HEK293 (cell line): Measurements from ENCODE around the gene TTLL12.

ENCODE experiments used
- BCL11B ChIP-seq: fragments of 450-650 bp; formaldehyde crosslinking; IDR thresholded peaks from 2 replicates; pipeline ENCODE4 v1.5.1; 2016; ENCODE audit warnings: low read depth, missing biosample characterization, missing genetic modification characterization
- GLIS2 ChIP-seq: fragments of 450-650 bp; formaldehyde crosslinking; IDR thresholded peaks from 2 replicates; pipeline ENCODE4 v1.5.1; 2016; ENCODE audit warnings: missing biosample characterization, missing genetic modification characterization
- ZNF791 ChIP-seq: fragments of 450-650 bp; formaldehyde crosslinking; IDR thresholded peaks from 2 replicates; pipeline ENCODE4 v1.5.1; 2016; ENCODE audit warnings: missing biosample characterization, missing genetic modification characterization
- TF ChIP-seq, protein P1 (sequence below): fragments of 450-650 bp; formaldehyde crosslinking; IDR thresholded peaks from 2 replicates; pipeline ENCODE4 v1.5.1; 2016; ENCODE audit warnings: missing biosample characterization, missing genetic modification characterization

DNA sequence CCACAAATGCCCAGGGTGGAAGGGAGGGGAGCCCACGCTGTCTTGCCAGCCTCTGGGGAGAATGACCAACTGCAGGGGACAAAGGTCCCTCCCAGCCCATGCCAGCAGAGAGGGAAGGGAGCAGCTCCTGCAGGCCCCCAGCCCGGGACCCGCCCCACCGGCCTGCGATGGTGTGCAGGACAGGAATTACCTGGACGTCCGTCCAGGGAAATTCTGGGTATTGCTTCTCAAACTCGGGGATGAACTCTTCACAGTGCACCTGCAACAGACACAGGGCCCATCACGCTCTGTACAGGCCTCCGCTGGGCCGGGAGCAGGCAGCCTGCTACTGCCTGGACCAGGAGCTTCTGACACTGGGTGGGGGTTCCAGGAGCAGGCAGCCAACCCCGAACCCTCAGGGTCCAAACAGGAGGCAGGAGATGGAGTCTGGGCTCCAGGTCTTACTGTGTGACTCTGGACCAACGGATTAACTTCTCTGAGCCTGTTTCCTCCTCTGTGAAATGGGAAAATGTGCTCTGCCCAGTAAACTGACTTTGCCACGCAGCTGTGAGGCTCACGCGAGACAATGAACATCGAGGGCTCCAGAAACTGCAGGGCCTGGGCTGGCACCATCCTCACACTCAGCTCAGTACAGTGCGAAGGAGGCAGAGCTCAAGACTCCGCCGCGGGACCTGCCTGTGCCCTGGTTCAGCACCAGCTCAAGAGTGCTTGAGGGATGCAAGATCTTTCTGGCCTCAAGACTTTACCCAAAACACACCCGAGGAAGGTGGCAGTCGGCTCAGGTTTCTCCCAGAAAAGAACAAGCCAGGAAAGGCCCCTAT lies 17.4 kb downstream of the TTLL12 start:
- TF ChIP-seq, protein P1, sequence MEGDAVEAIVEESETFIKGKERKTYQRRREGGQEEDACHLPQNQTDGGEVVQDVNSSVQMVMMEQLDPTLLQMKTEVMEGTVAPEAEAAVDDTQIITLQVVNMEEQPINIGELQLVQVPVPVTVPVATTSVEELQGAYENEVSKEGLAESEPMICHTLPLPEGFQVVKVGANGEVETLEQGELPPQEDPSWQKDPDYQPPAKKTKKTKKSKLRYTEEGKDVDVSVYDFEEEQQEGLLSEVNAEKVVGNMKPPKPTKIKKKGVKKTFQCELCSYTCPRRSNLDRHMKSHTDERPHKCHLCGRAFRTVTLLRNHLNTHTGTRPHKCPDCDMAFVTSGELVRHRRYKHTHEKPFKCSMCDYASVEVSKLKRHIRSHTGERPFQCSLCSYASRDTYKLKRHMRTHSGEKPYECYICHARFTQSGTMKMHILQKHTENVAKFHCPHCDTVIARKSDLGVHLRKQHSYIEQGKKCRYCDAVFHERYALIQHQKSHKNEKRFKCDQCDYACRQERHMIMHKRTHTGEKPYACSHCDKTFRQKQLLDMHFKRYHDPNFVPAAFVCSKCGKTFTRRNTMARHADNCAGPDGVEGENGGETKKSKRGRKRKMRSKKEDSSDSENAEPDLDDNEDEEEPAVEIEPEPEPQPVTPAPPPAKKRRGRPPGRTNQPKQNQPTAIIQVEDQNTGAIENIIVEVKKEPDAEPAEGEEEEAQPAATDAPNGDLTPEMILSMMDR: no peak
- TF ChIP-seq ZNF791 (tag by site-specific recombination) (no peak), GLIS2 (tag by site-specific recombination) (no peak), BCL11B (no peak)
